HK-2 (cell line): ENCODE data around the gene QPCTL.
A peak's percentile ranks its signal among the peaks of the same experiment; 100 is the strongest.
"Not testable (repeated sequence)": the region's sequence is repeated elsewhere in the genome, so short reads cannot be mapped to it uniquely, and the experiment has no call there.

Source experiments
- DNase-seq: peaks from one replicate; pipeline ENCODE4 v3.0.0-alpha.2; 2018; ENCODE audit not compliant: unreplicated experiment

The QPCTL gene

GRCh38 chr19:45717131-45717982, 24.9 kb downstream of the QPCTL start:
- peak; percentile 100 for DNase-seq

- no peak for DNase-seq
These were observed 25.7 kb downstream of the QPCTL start for GRCh38 chr19:45717983-45718650.

GRCh38 chr19:45720065-45720464, 27.6 kb downstream of the QPCTL start:
- DNase-seq, result not testable (repeated sequence)

GRCh38 chr19:45728683-45729082, 36.2 kb downstream of the QPCTL start:
- not testable (repeated sequence) for DNase-seq

GRCh38 chr19:45729800-45730290, 37.4 kb downstream of the QPCTL start:
- DNase-seq, result peak; percentile 24

- peak; percentile 97 for DNase-seq
These were observed 38.2 kb downstream of the QPCTL start, which contains the start of gene FBXO46 for GRCh38 chr19:45730368-45731288. TSS of gene FBXO46 (minus strand) at chr19:45730896. CDS start at chr19:45713495, 17,401 bp downstream.

GRCh38 chr19:45733160-45733810, 40.8 kb downstream of the QPCTL start, which contains the start of gene MEIOSIN:
TSS of gene MEIOSIN (plus strand) at chr19:45733439. CDS start at chr19:45735377, 1,938 bp downstream.
- no peak for DNase-seq

GRCh38 chr19:45739498-45740439, 47.3 kb downstream of the QPCTL start:
- DNase-seq, result no peak

- DNase-seq, result no peak
These were observed 50.5 kb downstream of the QPCTL start for GRCh38 chr19:45742969-45743368.

- no peak for DNase-seq
These were observed 53.1 kb downstream of the QPCTL start for GRCh38 chr19:45745606-45746005.

- no peak for DNase-seq
These were observed 54.4 kb downstream of the QPCTL start for GRCh38 chr19:45746866-45747265.

- no peak for DNase-seq
These were observed 55.0 kb downstream of the QPCTL start for GRCh38 chr19:45747513-45747912.

- not testable (repeated sequence) for DNase-seq
These were observed 59.0 kb downstream of the QPCTL start for GRCh38 chr19:45751483-45751882.

- DNase-seq, result no peak
These were observed 60.2 kb downstream of the QPCTL start for GRCh38 chr19:45752639-45753038.

- no peak for DNase-seq
These were observed 61.1 kb downstream of the QPCTL start for GRCh38 chr19:45753548-45753947.
